Activated T-cell treated with anti-CD3 and anti-CD28 coated beads, Interleukin-2, amount 50 U/mL, for 4 hours (primary cell): ENCODE results near the gene PRUNE2. TPM values are rescaled to one million over a fixed set of nuclear protein-coding genes. Genes with fewer than 3 reads are reported as not detected.
"Not testable (repeated sequence)": the region's sequence is repeated elsewhere in the genome, so short reads cannot be mapped to it uniquely, and the experiment has no call there.

Experiments
- ATAC-seq, 2 donors: fragments of 200-7000 bp; cut with Tn5 transposase; one replicate each; pipeline ENCODE4 v1.10.0; 2021
- DNase-seq: peaks from one replicate; pipeline ENCODE4 v3.0.0-alpha.2; 2020
- H3K27me3 Mint-ChIP-seq: one replicate; pipeline ENCODE4 v1.8.0; 2021; ENCODE audit warnings: low read depth, mixed read lengths
- H3K36me3 Mint-ChIP-seq: one replicate; pipeline ENCODE4 v1.8.0; 2022; ENCODE audit warnings: mixed read lengths; ENCODE audit not compliant: insufficient read depth
- H3K4me1 Mint-ChIP-seq: one replicate; pipeline ENCODE4 v1.8.0; 2021; ENCODE audit warnings: low read depth, mixed read lengths
- H3K4me3 Mint-ChIP-seq: one replicate; pipeline ENCODE4 v1.8.0; 2021; ENCODE audit warnings: mild to moderate bottlenecking, moderate library complexity, mixed read lengths
- H3K9me3 Mint-ChIP-seq: one replicate; pipeline ENCODE4 v1.8.0; 2021; ENCODE audit warnings: mixed read lengths
- total RNA-seq, 3 donors: library from RNA; stranded (reverse); gene quantifications; one replicate each; pipeline ENCODE4 v1.2.1, GENCODE V29; 2021

PRUNE2 gene
- total RNA-seq, 3 donors from 2014 or later = 0.05 to 0.08 TPM; not detected in 1

DNA sequence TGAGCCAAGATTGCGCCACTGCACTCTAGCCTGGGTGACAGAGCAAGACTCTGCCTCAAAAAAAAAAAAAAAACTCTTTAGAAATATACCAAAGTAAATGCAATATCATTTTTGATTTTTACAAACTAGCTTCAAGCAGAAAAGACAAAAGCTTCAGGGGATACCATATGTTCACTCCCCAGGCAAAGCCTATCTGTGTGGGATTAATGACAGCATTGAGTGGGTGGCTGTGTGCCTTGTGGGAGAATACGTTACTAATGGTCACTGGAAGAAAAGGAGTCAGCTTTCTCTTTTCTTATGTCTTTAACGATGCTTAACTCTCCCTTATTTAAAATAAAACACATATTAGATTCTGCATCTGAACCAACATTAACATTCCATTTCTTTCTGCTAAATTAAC, 139.8 kb downstream of the PRUNE2 start:
- H3K9me3 Mint-ChIP-seq = no peaks in the 10 kb centered on the region
- DNase-seq (no peak), ATAC-seq (no peak)
- H3K4me1 Mint-ChIP-seq = peaks cover 2% of the 10 kb centered on the region
- no peak overlapping the region for H3K4me3 Mint-ChIP-seq
- H3K27me3 Mint-ChIP-seq = peaks cover 5% of the 10 kb centered on the region
- H3K36me3 Mint-ChIP-seq = no peaks in the 10 kb centered on the region

DNA sequence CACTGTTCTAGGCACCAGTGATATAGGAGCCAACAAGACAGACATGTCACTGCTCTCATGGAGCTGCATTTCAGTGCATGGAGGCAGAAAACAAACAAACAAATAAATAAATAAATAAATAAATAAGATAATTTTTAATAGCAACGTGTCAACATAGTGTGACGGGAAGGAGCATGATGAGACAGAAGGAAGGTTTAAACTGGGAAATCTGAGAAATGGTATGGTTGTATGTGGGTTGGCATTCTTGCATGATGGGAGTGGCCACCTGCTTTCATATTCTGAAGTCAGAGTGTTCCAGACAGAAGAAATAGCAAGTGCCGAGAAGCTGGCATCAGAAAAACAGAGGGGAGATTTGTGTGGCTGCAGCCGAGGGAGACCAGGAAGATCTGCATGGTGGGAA, 141.8 kb downstream of the PRUNE2 start, which contains the start of gene PCA3:
Gene PCA3 (plus strand): TSS at position 301 of the 400 bp plus-strand sequence.
- Mint-ChIP-seq H3K9me3 (no peaks in the 10 kb centered on the region), H3K4me1 (peaks cover 3% of the 10 kb centered on the region), H3K36me3 (no peaks in the 10 kb centered on the region), H3K4me3 (no peak within 1 kb of the TSS), H3K27me3 (peaks cover 10% of the 10 kb centered on the region)
- no peak for ATAC-seq
- no peak for DNase-seq

DNA sequence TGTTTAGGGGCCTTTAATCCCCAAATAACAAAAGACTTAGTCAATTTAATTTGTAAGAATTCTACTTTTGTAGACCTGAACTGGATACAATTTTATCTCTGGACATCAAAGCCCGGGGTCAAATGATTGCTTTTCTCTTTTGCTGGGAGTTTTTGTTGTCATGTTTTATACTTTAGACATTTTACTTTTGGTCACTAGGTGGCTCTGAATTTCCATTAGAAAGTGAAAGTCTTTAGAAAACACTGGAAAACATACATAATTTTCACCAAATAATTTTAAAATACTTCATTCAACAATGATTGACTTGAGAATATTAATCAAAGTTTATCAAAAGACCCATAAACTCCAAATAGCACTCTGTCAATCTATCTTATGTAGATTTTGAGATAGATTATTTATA, 144.5 kb downstream of the PRUNE2 start:
- no peaks in the 10 kb centered on the region for H3K36me3 Mint-ChIP-seq
- peaks cover 10% of the 10 kb centered on the region for H3K27me3 Mint-ChIP-seq
- H3K4me3 Mint-ChIP-seq = no peak overlapping the region
- H3K9me3 Mint-ChIP-seq = no peaks in the 10 kb centered on the region
- DNase-seq (no peak), ATAC-seq (no peak)
- peaks cover 3% of the 10 kb centered on the region for H3K4me1 Mint-ChIP-seq

DNA sequence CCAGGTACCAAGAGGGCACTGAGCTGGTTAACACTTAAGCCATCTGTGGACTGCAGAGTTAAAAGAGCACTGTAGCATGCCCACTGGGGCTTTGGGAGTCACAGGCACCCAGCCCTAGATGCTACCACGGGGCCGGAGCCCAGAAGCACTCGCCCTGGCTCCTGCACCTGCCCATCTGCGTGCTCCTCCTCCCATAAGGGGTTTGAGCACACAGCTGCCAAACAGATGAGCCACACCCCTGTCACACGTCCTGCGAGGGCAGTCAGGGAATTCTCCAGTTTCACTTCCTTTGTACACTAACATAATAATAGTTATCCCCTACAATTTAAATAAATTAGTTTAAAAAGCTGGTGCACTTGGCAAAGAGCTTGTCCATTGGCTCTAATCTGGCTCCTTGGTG, 146.2 kb downstream of the PRUNE2 start:
- no peak for ATAC-seq
- Mint-ChIP-seq H3K4me3 (no peak overlapping the region), H3K9me3 (no peaks in the 10 kb centered on the region), H3K4me1 (peaks cover 6% of the 10 kb centered on the region), H3K36me3 (no peaks in the 10 kb centered on the region), H3K27me3 (peaks cover 9% of the 10 kb centered on the region)
- no peak for DNase-seq

GRCh38 chr9:76758476-76758875, 147.4 kb downstream of the PRUNE2 start:
- Mint-ChIP-seq H3K36me3 (no peaks in the 10 kb centered on the region), H3K4me3 (no peak overlapping the region), H3K4me1 (peaks cover 6% of the 10 kb centered on the region), H3K9me3 (no peaks in the 10 kb centered on the region), H3K27me3 (peaks cover 7% of the 10 kb centered on the region)
- ATAC-seq (no peak), DNase-seq (no peak)

DNA sequence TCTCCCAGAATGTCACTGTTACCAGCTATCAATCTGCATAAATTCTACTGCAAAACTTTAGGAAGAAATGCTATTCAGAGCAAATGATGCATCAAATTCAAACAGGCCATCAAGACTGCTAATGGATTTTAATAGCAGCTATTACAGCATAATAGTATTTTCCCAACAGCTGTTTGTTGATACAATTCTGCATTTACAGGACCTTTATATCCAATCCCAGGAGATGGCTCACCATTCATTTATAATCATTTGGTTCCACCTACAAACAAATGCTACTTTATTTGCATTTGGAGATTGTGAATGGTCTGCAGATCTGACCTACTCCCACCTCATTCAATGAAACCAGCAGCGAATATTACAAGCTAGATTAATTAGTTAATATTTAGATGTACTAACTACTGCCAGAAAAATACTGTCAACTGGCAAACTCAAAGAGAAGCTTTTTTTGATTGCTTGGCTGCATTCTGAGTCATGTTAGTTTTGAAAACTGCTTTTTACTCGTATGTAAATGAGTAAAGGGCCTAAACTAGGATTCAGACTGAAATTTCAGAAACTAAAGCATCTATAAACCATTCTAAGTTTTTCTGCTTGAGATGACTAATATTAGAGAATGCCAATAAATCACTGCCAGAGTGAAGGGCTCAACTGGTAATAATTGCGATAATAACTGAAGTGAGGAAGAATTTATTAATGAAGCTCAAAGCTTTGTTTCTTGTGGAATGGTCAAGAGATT, 148.8 kb downstream of the PRUNE2 start:
- H3K9me3 Mint-ChIP-seq = no peaks in the 10 kb centered on the region
- ATAC-seq (no peak), DNase-seq (no peak)
- no peaks in the 10 kb centered on the region for H3K36me3 Mint-ChIP-seq
- H3K4me3 Mint-ChIP-seq = no peak overlapping the region
- peaks cover 5% of the 10 kb centered on the region for H3K27me3 Mint-ChIP-seq
- H3K4me1 Mint-ChIP-seq = peaks cover 6% of the 10 kb centered on the region

DNA sequence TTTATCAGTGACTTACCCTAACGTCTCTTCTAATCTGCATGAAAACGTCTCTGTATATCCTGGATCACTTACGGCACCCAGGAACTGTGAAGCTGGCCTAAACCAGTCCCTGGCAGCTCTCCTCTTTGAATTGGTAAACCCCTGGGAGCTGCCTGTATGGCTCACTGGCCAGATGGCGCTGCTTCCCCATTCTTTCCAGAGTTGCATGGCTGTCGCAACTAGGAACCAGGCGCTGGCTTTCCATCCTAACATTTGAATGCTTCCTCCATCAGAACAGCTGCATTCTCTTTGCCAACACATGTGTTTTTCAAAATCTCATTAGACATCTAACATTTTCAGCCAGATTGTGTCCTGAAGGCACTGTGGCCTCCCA, 149.7 kb downstream of the PRUNE2 start:
- H3K4me1 Mint-ChIP-seq = peaks cover 5% of the 10 kb centered on the region
- ATAC-seq (no peak), DNase-seq (no peak)
- peaks cover 5% of the 10 kb centered on the region for H3K27me3 Mint-ChIP-seq
- no peaks in the 10 kb centered on the region for H3K36me3 Mint-ChIP-seq
- no peaks in the 10 kb centered on the region for H3K9me3 Mint-ChIP-seq
- no peak overlapping the region for H3K4me3 Mint-ChIP-seq

- DNase-seq = no peak
- H3K27me3 Mint-ChIP-seq = no peaks in the 10 kb centered on the region
- no peak for ATAC-seq
- no peaks in the 10 kb centered on the region for H3K36me3 Mint-ChIP-seq
- H3K9me3 Mint-ChIP-seq = no peaks in the 10 kb centered on the region
- H3K4me1 Mint-ChIP-seq = peaks cover 2% of the 10 kb centered on the region
- H3K4me3 Mint-ChIP-seq = no peak overlapping the region
Observed at GRCh38 chr9:76751001-76751400, 154.9 kb downstream of the PRUNE2 start.

GRCh38 chr9:76744336-76744735, 161.6 kb downstream of the PRUNE2 start:
- H3K4me1 Mint-ChIP-seq = no peaks in the 10 kb centered on the region
- H3K9me3 Mint-ChIP-seq = peaks cover 14% of the 10 kb centered on the region
- H3K27me3 Mint-ChIP-seq = peaks cover 7% of the 10 kb centered on the region
- no peak overlapping the region for H3K4me3 Mint-ChIP-seq
- H3K36me3 Mint-ChIP-seq = no peaks in the 10 kb centered on the region
- no peak for DNase-seq
- no peak for ATAC-seq

DNA sequence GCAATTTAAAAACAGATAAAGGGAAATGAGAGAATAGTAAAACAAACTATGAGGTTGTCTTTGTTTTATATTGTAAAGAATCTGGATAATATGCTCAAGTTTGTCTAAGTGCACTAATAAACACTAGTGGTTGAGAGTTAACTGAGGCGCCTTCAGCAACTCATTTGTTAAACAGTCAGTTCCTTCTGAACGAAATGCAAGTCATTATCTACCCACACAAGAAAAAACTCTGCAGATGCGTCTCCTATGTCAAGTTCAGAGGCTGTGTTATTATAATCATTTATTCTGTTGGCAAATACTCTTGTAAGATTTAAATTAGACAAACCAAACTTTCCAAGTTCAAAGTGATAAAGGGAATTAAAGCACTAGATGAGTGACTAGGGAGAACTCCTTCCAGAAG, 162.0 kb downstream of the PRUNE2 start:
- Mint-ChIP-seq H3K4me3 (no peak overlapping the region), H3K36me3 (no peaks in the 10 kb centered on the region), H3K4me1 (no peaks in the 10 kb centered on the region), H3K9me3 (peaks cover 14% of the 10 kb centered on the region), H3K27me3 (peaks cover 7% of the 10 kb centered on the region)
- no peak for DNase-seq
- ATAC-seq = no peak

DNA sequence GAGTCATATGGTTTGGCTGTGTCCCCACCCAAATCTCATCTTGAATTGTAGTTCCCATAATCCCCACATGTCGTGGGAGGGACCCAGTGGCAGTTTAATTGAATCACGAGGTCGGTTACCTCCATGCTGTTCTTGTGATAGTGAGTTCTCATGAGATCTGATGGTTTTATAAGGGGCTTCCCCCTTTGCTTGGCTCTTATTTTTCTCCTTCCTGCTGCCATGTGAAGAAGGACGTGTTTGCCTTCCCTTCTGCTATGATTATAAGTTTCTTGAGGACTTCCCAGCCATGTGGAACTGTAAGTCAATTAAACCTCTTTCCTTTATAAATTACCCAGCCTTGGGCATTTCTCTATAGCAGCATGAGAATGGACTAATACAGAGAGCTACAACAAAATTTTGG, 163.0 kb downstream of the PRUNE2 start:
- ATAC-seq, H3K4me1 Mint-ChIP-seq, DNase-seq, H3K36me3 Mint-ChIP-seq, H3K4me3 Mint-ChIP-seq: not testable (repeated sequence)
- peaks cover 12% of the 10 kb centered on the region for H3K27me3 Mint-ChIP-seq
- peaks cover 14% of the 10 kb centered on the region for H3K9me3 Mint-ChIP-seq

DNA sequence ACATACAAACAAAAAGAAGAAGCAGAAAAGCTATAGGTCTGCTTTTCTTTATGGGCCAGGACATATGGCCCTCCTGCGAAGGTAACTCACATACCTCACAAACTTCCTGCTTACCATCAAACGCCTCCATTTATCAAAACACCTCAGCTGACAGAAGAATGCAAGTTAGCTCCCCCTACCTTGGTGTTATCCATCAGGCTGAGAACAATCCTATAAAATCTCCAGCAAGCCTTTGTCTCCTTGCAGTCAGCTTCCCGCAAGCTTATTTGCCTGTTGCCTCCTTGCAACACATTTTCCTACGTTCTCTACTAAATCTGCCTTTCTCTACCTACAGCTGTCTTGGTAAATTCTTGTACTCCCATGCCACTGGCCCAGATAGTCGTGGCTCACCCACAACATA, 164.4 kb downstream of the PRUNE2 start:
- no peak for ATAC-seq
- Mint-ChIP-seq H3K27me3 (peaks cover 12% of the 10 kb centered on the region), H3K36me3 (no peaks in the 10 kb centered on the region), H3K9me3 (peaks cover 14% of the 10 kb centered on the region), H3K4me3 (no peak overlapping the region), H3K4me1 (no peaks in the 10 kb centered on the region)
- no peak for DNase-seq

GRCh38 chr9:76738402-76738801, 167.5 kb downstream of the PRUNE2 start:
- Mint-ChIP-seq H3K4me1 (no peaks in the 10 kb centered on the region), H3K27me3 (peaks cover 16% of the 10 kb centered on the region), H3K4me3 (no peak overlapping the region), H3K9me3 (peaks cover 10% of the 10 kb centered on the region), H3K36me3 (no peaks in the 10 kb centered on the region)
- no peak for ATAC-seq
- DNase-seq = no peak

DNA sequence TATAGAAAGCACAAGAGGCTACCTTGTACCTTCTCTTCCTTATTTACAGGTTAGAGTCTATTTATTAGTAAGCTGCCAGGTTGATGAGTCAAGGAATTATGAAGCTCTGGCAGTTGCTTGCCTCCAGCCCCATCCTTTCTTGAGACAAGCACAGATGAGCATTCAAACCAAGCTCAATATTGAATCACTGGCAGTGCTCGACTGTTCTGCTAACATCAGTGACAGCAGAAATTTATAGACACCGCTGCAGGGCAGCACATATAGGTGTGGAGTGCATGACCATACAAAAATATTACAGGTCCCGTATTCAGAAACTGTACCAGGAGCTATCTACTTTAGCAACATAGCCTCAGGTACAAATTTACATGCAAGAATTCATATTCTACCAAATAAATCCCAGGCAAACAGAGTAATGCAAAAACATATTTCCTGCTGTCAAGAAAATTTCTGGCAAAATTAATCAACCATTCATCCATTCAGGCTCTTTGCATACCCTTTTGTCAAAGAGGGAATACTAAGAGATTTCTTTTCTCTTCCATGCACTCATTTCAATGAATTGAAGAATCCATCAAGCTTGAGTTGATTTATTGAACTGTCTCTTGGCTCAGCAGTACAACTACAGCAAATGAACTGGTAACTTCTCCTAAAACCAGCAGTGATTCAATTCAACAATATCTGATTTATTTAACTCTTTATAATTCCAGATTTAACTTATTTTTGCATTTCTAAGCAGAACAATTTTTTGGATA, 168.6 kb downstream of the PRUNE2 start:
- Mint-ChIP-seq H3K9me3 (peaks cover 2% of the 10 kb centered on the region), H3K36me3 (no peaks in the 10 kb centered on the region), H3K27me3 (peaks cover 16% of the 10 kb centered on the region), H3K4me3 (no peak overlapping the region), H3K4me1 (no peaks in the 10 kb centered on the region)
- no peak for DNase-seq
- no peak for ATAC-seq

DNA sequence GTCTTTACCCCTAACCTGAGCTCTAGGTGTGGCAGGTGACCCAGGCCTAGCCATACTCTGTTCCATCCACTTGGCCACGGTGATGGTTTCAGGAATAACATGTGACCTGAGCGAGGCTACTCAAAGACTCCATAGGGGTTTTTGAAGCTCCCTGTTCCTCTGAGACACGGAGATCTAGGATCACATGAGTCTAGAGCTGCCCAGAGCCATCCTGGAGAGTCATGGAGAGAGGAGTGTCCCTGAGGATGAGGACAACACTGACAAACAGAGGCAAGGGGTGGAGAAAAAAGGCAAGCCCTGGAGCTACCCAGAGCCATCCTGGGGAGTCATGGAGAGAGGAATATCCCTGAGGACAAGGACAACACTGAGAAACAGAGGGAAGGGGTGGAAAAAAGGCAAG, 171.2 kb downstream of the PRUNE2 start:
- H3K4me3 Mint-ChIP-seq = no peak overlapping the region
- H3K27me3 Mint-ChIP-seq = peaks cover 14% of the 10 kb centered on the region
- no peak for DNase-seq
- no peaks in the 10 kb centered on the region for H3K9me3 Mint-ChIP-seq
- no peak for ATAC-seq
- H3K36me3 Mint-ChIP-seq = no peaks in the 10 kb centered on the region
- H3K4me1 Mint-ChIP-seq = no peaks in the 10 kb centered on the region
